Activated naive CD4-positive, alpha-beta T cell treated with anti-CD3 and anti-CD28 coated beads, Interleukin-2, amount 50 U/mL, for 24 hours (primary cell): ENCODE data around the gene PPARGC1A.

ENCODE experiments used
- H3K27ac Mint-ChIP-seq: one replicate; pipeline ENCODE4 v1.8.0; 2021; ENCODE audit warnings: mild to moderate bottlenecking, mixed read lengths
- H3K27me3 Mint-ChIP-seq: one replicate; pipeline ENCODE4 v1.8.0; 2021; ENCODE audit warnings: mixed read lengths
- H3K36me3 Mint-ChIP-seq: one replicate; pipeline ENCODE4 v1.8.0; 2021; ENCODE audit warnings: mixed read lengths
- H3K4me1 Mint-ChIP-seq: one replicate; pipeline ENCODE4 v1.8.0; 2021; ENCODE audit warnings: mixed read lengths
- H3K4me3 Mint-ChIP-seq: one replicate; pipeline ENCODE4 v1.8.0; 2021; ENCODE audit warnings: mild to moderate bottlenecking, mixed read lengths
- H3K9me3 Mint-ChIP-seq: one replicate; pipeline ENCODE4 v1.8.0; 2021; ENCODE audit warnings: mixed read lengths

Gene PPARGC1A, protein sequence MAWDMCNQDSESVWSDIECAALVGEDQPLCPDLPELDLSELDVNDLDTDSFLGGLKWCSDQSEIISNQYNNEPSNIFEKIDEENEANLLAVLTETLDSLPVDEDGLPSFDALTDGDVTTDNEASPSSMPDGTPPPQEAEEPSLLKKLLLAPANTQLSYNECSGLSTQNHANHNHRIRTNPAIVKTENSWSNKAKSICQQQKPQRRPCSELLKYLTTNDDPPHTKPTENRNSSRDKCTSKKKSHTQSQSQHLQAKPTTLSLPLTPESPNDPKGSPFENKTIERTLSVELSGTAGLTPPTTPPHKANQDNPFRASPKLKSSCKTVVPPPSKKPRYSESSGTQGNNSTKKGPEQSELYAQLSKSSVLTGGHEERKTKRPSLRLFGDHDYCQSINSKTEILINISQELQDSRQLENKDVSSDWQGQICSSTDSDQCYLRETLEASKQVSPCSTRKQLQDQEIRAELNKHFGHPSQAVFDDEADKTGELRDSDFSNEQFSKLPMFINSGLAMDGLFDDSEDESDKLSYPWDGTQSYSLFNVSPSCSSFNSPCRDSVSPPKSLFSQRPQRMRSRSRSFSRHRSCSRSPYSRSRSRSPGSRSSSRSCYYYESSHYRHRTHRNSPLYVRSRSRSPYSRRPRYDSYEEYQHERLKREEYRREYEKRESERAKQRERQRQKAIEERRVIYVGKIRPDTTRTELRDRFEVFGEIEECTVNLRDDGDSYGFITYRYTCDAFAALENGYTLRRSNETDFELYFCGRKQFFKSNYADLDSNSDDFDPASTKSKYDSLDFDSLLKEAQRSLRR

GRCh38 chr4:23889814-23890341 lies at the start of gene PPARGC1A:
Gene PPARGC1A, minus strand, starts transcription at chr4:23890047. Its CDS starts 90 bp downstream, at chr4:23889957.
- Mint-ChIP-seq H3K4me3 (peak within 1 kb of the TSS; percentile 35), H3K27me3 (peaks cover 19% of the 10 kb centered on the region), H3K9me3 (peaks cover 16% of the 10 kb centered on the region)

GRCh38 chr4:23938796-23939195 lies 48.9 kb upstream of the PPARGC1A start:
- no peaks in the 10 kb centered on the region for H3K9me3 Mint-ChIP-seq
- no peaks in the 10 kb centered on the region for H3K36me3 Mint-ChIP-seq
- H3K4me3 Mint-ChIP-seq = no peak overlapping the region
- H3K27me3 Mint-ChIP-seq = peaks cover 1% of the 10 kb centered on the region
- no peaks in the 10 kb centered on the region for H3K4me1 Mint-ChIP-seq
- H3K27ac Mint-ChIP-seq = no peak overlapping the region

More at GRCh38 chr4:23889814-23890341, at the start of gene PPARGC1A:
- no peaks in the 10 kb centered on the region for H3K36me3 Mint-ChIP-seq
- peaks cover 17% of the 10 kb centered on the region for H3K4me1 Mint-ChIP-seq
- no peak within 1 kb of the TSS for H3K27ac Mint-ChIP-seq

GRCh38 chr4:23937173-23937572 lies 47.3 kb upstream of the PPARGC1A start:
- H3K27ac Mint-ChIP-seq = no peak overlapping the region
- H3K9me3 Mint-ChIP-seq = peaks cover 2% of the 10 kb centered on the region
- H3K4me3 Mint-ChIP-seq = no peak overlapping the region
- H3K36me3 Mint-ChIP-seq = no peaks in the 10 kb centered on the region
- no peaks in the 10 kb centered on the region for H3K4me1 Mint-ChIP-seq
- no peaks in the 10 kb centered on the region for H3K27me3 Mint-ChIP-seq

DNA sequence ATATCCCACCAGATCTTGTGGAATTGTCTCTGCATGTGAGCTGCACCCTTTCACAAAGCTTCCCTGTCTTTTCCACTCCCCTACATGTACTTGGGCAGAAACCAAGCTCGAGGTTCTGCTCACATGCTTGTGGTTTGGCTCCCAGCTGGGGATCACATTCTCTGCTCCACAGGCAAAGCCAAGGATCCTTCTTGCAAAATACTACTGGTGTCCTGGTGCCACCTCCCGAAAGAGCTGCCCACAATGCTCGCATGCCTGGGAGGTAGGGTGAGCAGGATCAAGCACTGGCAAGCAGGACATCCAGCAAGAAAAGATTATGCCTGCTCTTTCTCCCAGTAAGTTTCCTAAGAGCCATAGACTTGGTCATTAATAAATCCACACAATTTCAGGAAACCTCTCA lies 45.1 kb upstream of the PPARGC1A start:
- no peaks in the 10 kb centered on the region for H3K27me3 Mint-ChIP-seq
- H3K36me3 Mint-ChIP-seq = no peaks in the 10 kb centered on the region
- no peak overlapping the region for H3K27ac Mint-ChIP-seq
- H3K4me3 Mint-ChIP-seq = no peak overlapping the region
- H3K9me3 Mint-ChIP-seq = peaks cover 7% of the 10 kb centered on the region
- no peaks in the 10 kb centered on the region for H3K4me1 Mint-ChIP-seq

DNA sequence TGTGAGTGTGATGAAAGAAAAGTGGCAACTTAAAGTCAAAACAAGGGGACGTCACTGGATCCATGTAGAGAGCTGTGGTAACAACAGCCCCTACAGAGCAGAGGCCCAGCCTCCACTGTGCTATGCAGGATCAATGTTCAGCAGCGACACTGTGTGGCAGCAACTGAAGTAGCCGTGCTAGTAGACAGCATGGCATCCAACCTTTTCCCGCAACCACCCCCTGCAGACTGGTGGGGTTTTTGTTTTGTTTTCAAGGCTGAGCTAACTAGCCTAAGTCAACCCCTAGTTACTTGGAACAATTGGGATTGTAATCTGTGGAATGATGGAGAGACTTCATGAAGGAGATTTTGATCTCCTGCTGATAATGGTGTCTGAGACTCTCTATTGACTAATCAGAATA lies 44.4 kb upstream of the PPARGC1A start:
- Mint-ChIP-seq H3K27ac (no peak overlapping the region), H3K9me3 (peaks cover 7% of the 10 kb centered on the region), H3K4me3 (no peak overlapping the region), H3K4me1 (no peaks in the 10 kb centered on the region), H3K36me3 (no peaks in the 10 kb centered on the region), H3K27me3 (no peaks in the 10 kb centered on the region)

GRCh38 chr4:23932901-23933308 lies 43.1 kb upstream of the PPARGC1A start:
- H3K4me1 Mint-ChIP-seq = no peaks in the 10 kb centered on the region
- H3K36me3 Mint-ChIP-seq = no peaks in the 10 kb centered on the region
- H3K27ac Mint-ChIP-seq = no peak overlapping the region
- no peak overlapping the region for H3K4me3 Mint-ChIP-seq
- peaks cover 7% of the 10 kb centered on the region for H3K9me3 Mint-ChIP-seq
- H3K27me3 Mint-ChIP-seq = no peaks in the 10 kb centered on the region

DNA sequence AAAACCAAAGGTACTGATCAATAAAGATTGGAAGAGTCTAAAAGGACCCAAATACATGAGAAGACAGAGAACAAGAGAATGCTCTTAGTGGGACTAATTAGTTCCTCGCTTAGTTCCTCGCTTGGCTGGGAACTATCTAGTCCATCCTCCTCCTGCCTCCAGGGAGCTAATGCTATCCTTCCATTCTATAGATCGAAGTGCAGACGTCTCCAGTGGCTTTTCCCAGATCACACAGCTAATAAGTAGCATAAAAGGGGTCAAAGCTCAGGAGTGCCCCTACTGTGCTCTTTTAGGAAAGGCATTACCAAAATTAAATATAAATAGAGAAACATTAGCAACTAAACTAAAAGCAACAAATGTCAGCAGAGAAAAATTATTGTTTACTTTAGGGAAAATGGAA lies 42.3 kb upstream of the PPARGC1A start:
- Mint-ChIP-seq H3K36me3 (no peaks in the 10 kb centered on the region), H3K4me1 (no peaks in the 10 kb centered on the region), H3K4me3 (no peak overlapping the region), H3K27ac (no peak overlapping the region), H3K27me3 (no peaks in the 10 kb centered on the region), H3K9me3 (peaks cover 7% of the 10 kb centered on the region)

- Mint-ChIP-seq H3K4me1 (no peaks in the 10 kb centered on the region), H3K4me3 (no peak overlapping the region), H3K27ac (no peak overlapping the region), H3K27me3 (no peaks in the 10 kb centered on the region), H3K36me3 (no peaks in the 10 kb centered on the region), H3K9me3 (peaks cover 7% of the 10 kb centered on the region)
These were observed 41.6 kb upstream of the PPARGC1A start for GRCh38 chr4:23931489-23931830.

- no peak overlapping the region for H3K27ac Mint-ChIP-seq
- no peak overlapping the region for H3K4me3 Mint-ChIP-seq
- peaks cover 7% of the 10 kb centered on the region for H3K9me3 Mint-ChIP-seq
- H3K27me3 Mint-ChIP-seq = no peaks in the 10 kb centered on the region
- no peaks in the 10 kb centered on the region for H3K4me1 Mint-ChIP-seq
- H3K36me3 Mint-ChIP-seq = no peaks in the 10 kb centered on the region
These were observed 41.1 kb upstream of the PPARGC1A start for GRCh38 chr4:23930750-23931488.

DNA sequence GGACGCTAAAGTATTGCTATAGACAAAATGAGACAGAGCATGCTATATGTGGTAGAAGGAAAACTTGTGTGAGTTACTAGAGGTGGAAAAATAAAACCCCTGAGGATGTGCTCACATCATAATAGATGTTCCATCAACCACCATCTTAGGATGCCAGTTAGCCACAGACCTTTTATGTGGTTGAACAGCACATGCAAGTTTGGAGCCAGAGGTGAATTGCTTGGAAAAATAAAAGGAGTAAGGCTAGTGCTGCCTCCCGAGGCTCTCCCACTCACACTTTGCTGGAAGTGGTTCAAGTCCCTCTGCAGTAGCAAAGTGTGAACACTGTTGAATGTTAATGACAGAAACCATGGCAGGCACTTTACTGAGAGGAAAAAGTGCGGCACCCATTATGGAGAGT lies 39.4 kb upstream of the PPARGC1A start:
- H3K4me1 Mint-ChIP-seq = no peaks in the 10 kb centered on the region
- no peak overlapping the region for H3K27ac Mint-ChIP-seq
- H3K9me3 Mint-ChIP-seq = peaks cover 13% of the 10 kb centered on the region
- H3K27me3 Mint-ChIP-seq = no peaks in the 10 kb centered on the region
- no peak overlapping the region for H3K4me3 Mint-ChIP-seq
- no peaks in the 10 kb centered on the region for H3K36me3 Mint-ChIP-seq

- Mint-ChIP-seq H3K9me3 (peaks cover 6% of the 10 kb centered on the region), H3K36me3 (no peaks in the 10 kb centered on the region), H3K27me3 (no peaks in the 10 kb centered on the region), H3K27ac (no peak overlapping the region), H3K4me3 (no peak overlapping the region), H3K4me1 (no peaks in the 10 kb centered on the region)
These were observed 34.7 kb upstream of the PPARGC1A start for GRCh38 chr4:23924556-23924955.

DNA sequence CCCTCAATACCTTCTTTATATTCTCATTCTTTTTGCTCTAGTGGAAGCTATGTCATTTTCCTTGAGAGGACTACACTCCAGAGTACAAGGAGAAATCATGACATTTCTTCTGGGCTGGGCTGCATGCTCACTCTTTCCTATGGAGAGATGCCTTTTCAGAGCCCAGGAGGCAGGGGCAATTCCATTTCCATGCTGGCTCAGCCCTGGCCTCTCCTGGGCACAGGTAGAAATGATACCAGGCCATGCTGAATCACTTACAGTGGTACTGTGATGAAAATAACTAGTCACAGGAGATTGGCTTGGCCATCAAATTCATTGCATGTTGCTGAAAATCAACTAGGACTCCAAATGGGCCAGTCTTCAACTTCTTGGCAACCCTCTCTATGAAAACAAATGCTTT lies 34.0 kb upstream of the PPARGC1A start:
- Mint-ChIP-seq H3K4me1 (no peaks in the 10 kb centered on the region), H3K4me3 (no peak overlapping the region), H3K27ac (no peak overlapping the region), H3K27me3 (no peaks in the 10 kb centered on the region), H3K9me3 (peaks cover 6% of the 10 kb centered on the region), H3K36me3 (no peaks in the 10 kb centered on the region)

DNA sequence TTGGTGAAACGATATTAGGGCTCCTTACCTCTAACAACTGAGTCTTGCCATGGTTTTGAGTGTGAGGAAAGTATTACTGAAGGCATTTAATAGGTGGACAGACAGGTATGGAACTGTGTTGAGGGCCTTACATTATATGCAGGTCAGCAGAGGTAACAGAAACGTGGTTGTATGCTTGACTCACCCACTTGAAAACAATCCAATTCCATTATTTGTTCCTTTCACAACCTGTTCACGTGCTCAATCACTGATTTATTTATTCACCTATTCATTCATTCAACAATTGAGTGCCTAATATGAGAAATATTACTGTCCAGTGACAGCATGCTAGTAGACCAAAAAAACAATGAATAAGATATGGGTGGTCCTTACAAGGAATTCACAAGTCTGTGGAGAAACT lies 33.3 kb upstream of the PPARGC1A start:
- H3K9me3 Mint-ChIP-seq = peaks cover 6% of the 10 kb centered on the region
- H3K27ac Mint-ChIP-seq = no peak overlapping the region
- H3K36me3 Mint-ChIP-seq = no peaks in the 10 kb centered on the region
- no peaks in the 10 kb centered on the region for H3K4me1 Mint-ChIP-seq
- H3K4me3 Mint-ChIP-seq = no peak overlapping the region
- H3K27me3 Mint-ChIP-seq = no peaks in the 10 kb centered on the region

DNA sequence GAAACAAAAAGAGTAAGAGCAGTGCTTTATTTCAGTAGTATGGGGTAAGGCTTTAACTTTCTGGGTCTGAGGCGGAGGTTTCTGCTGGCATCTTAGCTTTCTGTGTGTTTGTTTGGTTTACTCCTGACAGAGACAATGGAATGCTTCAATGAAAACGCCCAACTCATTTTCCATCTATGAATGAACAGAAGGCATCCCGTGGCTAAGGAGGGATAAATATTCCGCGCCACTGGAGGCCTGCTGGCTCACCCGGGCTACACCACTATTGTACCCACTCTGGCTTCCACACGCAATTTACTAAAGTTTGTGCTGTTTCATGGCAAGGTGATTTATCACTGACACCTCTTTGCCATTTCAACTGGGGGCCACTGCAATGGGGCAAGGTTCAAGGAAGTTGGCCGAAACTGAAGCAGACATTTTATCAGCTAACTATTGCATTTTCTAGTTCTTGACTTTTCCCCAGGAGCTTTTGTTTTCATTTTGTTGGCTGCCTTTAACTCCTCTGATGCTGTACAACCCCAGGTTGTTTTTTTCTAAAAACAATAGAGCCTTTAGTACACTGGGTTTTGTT lies 32.8 kb upstream of the PPARGC1A start:
- no peaks in the 10 kb centered on the region for H3K4me1 Mint-ChIP-seq
- peaks cover 6% of the 10 kb centered on the region for H3K9me3 Mint-ChIP-seq
- H3K36me3 Mint-ChIP-seq = no peaks in the 10 kb centered on the region
- H3K27ac Mint-ChIP-seq = no peak overlapping the region
- H3K27me3 Mint-ChIP-seq = no peaks in the 10 kb centered on the region
- H3K4me3 Mint-ChIP-seq = no peak overlapping the region

GRCh38 chr4:23922013-23922412 lies 32.2 kb upstream of the PPARGC1A start:
- Mint-ChIP-seq H3K36me3 (no peaks in the 10 kb centered on the region), H3K27me3 (no peaks in the 10 kb centered on the region), H3K4me1 (no peaks in the 10 kb centered on the region)

More at GRCh38 chr4:23922013-23922412, 32.2 kb upstream of the PPARGC1A start:
- no peak overlapping the region for H3K4me3 Mint-ChIP-seq
- no peak overlapping the region for H3K27ac Mint-ChIP-seq
- peaks cover 6% of the 10 kb centered on the region for H3K9me3 Mint-ChIP-seq
